ENCODE data around the gene TXNDC11.

- TF ChIP-seq CTCF (IDR thresholded peaks at IDR 0.05 in 2 of 3, conservative IDR thresholded peaks at IDR 0.05 in 1 of 3; ENCODE audit: control insufficient read depth in 2 of 3, extremely low read depth in 1 of 3, insufficient read depth in 1 of 3, low read depth in 3 of 3, low read length in 3 of 3) (no peak), MTA2 (IDR thresholded peaks at IDR 0.05; ENCODE audit: low read depth) (no peak), CBX3 (IDR thresholded peaks at IDR 0.05; ENCODE audit: borderline replicate concordance, low read depth) (no peak), CHD2 (IDR thresholded peaks at IDR 0.05; ENCODE audit: borderline replicate concordance, low read depth, low read length) (no peak), YY1 (IDR thresholded peaks at IDR 0.05; ENCODE audit: low read depth, low read length) (no peak), RELA (IDR thresholded peaks at IDR 0.05; ENCODE audit: borderline replicate concordance, partially characterized antibody) (no peak), PBX3 (IDR thresholded peaks at IDR 0.05; ENCODE audit: insufficient replicate concordance, low read depth, low read length) (no peak), SIX5 (IDR thresholded peaks at IDR 0.05; ENCODE audit: low read depth, low read length, severe bottlenecking) (no peak), ATF3 (IDR thresholded peaks at IDR 0.05; ENCODE audit: borderline replicate concordance, extremely low read depth, low read depth, low read length) (no peak), MXI1 (IDR thresholded peaks at IDR 0.05; ENCODE audit: low read depth, low read length) (0 out of 2 replicates have a peak, but pooled peaks have one; percentile 25), MAX (IDR thresholded peaks at IDR 0.05; ENCODE audit: low read depth, low read length) (no peak)
Measured at GRCh38 chr16:11672206-11673090, 70.2 kb downstream of the TXNDC11 start.
